ENCODE data around the gene CACYBP.

Gene CACYBP

GRCh38 chr1:174988986-174989385 is 10.8 kb upstream of the CACYBP start:
- Histone ChIP-seq H3K23ac (ENCODE audit: low read length) (no peak overlapping the region), H3K4me1 (ENCODE audit: control insufficient read depth in 1 of 2, insufficient read depth in 2 of 2, low read length in 2 of 2) (no peaks in the 10 kb centered on the region), H3K79me2 (ENCODE audit: control insufficient read depth, insufficient read depth, low read length, poor library complexity) (no peaks in the 10 kb centered on the region), H2BK5ac (ENCODE audit: low read depth, low read length, poor library complexity) (no peak overlapping the region), H3K14ac (ENCODE audit: low read length) (no peak overlapping the region), H2AK5ac (ENCODE audit: low read length) (no peak overlapping the region), H4K8ac (ENCODE audit: low read depth, low read length) (no peak overlapping the region), H3K18ac (ENCODE audit: low read length) (no peak overlapping the region), H3K36me3 (ENCODE audit: control insufficient read depth in 1 of 2, insufficient read depth in 2 of 2, low read length in 2 of 2) (no peaks in the 10 kb centered on the region), H2BK120ac (ENCODE audit: insufficient read depth, low read length, poor library complexity) (no peak overlapping the region), H3K9me3 (ENCODE audit: insufficient read depth, low read depth, low read length) (no peaks in the 10 kb centered on the region), H2BK12ac (ENCODE audit: low read length) (no peak overlapping the region), H3K27ac (ENCODE audit: low read depth, low read length) (no peak overlapping the region), H3K4me2 (ENCODE audit: low read length) (no peak overlapping the region), H3K4me3 (ENCODE audit: low read depth, low read length) (no peak overlapping the region), H4K12ac (ENCODE audit: low read depth, low read length) (no peak overlapping the region), H3K9ac (ENCODE audit: low read length) (no peak overlapping the region), H3K4ac (ENCODE audit: low read depth, low read length) (no peak overlapping the region), H4K91ac (ENCODE audit: low read depth, low read length) (no peak overlapping the region), H3K27me3 (ENCODE audit: insufficient read depth, low read length) (no peaks in the 10 kb centered on the region), H3K79me1 (ENCODE audit: low read length) (no peaks in the 10 kb centered on the region), H2AFZ (ENCODE audit: insufficient read depth, low read length, poor library complexity) (no peak overlapping the region)
- no CpG with 5 or more reads among the region's 3 CpGs for WGBS (ENCODE audit: extremely low coverage, insufficient coverage, insufficient read length)
- DNase-seq: no peak

DNA sequence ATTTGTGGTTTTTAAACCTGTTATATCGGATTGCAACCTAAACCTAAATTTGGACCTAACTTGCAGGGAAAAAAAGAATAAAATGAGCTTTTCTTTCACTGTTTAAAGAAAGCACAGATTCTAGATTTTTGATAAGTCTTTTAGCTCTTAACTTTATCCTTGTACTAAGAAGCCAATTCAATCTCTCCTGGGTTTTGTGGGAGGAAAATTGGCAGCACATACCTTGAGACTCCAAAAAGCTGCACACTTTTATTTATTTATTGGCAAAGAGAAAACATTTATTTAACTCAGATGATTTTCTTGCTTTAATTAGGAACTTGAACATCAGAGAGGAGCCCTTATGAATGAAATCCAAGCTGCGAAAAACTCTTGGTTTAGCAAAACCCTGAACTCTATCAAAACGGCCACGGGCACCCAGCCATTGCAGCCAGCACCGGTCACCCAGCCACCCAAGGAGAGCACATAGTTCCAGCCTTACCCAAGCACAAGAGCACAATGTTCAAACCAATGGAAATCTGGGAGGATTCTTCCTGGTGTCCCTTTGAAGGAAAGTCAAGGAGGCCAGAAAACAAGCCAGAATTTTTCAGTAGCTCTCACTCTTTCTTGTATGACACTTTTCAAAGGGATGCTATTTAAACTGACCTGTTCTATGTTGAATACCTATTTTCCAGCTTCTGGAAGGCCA is 10.1 kb upstream of the CACYBP start:
- H3K4me2 ChIP-seq (ENCODE audit: low read length): no peak overlapping the region
- H2AFZ ChIP-seq (ENCODE audit: insufficient read depth, low read length, poor library complexity): no peak overlapping the region
- no peak overlapping the region for H3K27ac ChIP-seq (ENCODE audit: low read depth, low read length)
- H2BK5ac ChIP-seq (ENCODE audit: low read depth, low read length, poor library complexity): no peak overlapping the region
- no peak overlapping the region for H4K91ac ChIP-seq (ENCODE audit: low read depth, low read length)
- H3K23ac ChIP-seq (ENCODE audit: low read length): no peak overlapping the region
- no peak overlapping the region for H4K12ac ChIP-seq (ENCODE audit: low read depth, low read length)
- no peaks in the 10 kb centered on the region for H3K36me3 ChIP-seq (ENCODE audit: control insufficient read depth in 1 of 2, insufficient read depth in 2 of 2, low read length in 2 of 2)
- no CpG with 5 or more reads among the region's 5 CpGs for WGBS (ENCODE audit: extremely low coverage, insufficient coverage, insufficient read length)
- no peak overlapping the region for H3K4me3 ChIP-seq (ENCODE audit: low read depth, low read length)
- DNase-seq: no peak
- H3K4ac ChIP-seq (ENCODE audit: low read depth, low read length): no peak overlapping the region
- no peak overlapping the region for H3K9ac ChIP-seq (ENCODE audit: low read length)
- no peaks in the 10 kb centered on the region for H3K79me2 ChIP-seq (ENCODE audit: control insufficient read depth, insufficient read depth, low read length, poor library complexity)
- no peak overlapping the region for H2AK5ac ChIP-seq (ENCODE audit: low read length)
- H3K79me1 ChIP-seq (ENCODE audit: low read length): no peaks in the 10 kb centered on the region
- H3K27me3 ChIP-seq (ENCODE audit: insufficient read depth, low read length): no peaks in the 10 kb centered on the region
- H3K14ac ChIP-seq (ENCODE audit: low read length): no peak overlapping the region
- no peaks in the 10 kb centered on the region for H3K4me1 ChIP-seq (ENCODE audit: control insufficient read depth in 1 of 2, insufficient read depth in 2 of 2, low read length in 2 of 2)
- no peak overlapping the region for H4K8ac ChIP-seq (ENCODE audit: low read depth, low read length)
- no peak overlapping the region for H3K18ac ChIP-seq (ENCODE audit: low read length)
- H2BK120ac ChIP-seq (ENCODE audit: insufficient read depth, low read length, poor library complexity): no peak overlapping the region
- no peaks in the 10 kb centered on the region for H3K9me3 ChIP-seq (ENCODE audit: insufficient read depth, low read depth, low read length)
- no peak overlapping the region for H2BK12ac ChIP-seq (ENCODE audit: low read length)

- Histone ChIP-seq H3K27me3 (ENCODE audit: insufficient read depth, low read length) (no peaks in the 10 kb centered on the region), H2AFZ (ENCODE audit: insufficient read depth, low read length, poor library complexity) (no peak overlapping the region), H3K9ac (ENCODE audit: low read length) (no peak overlapping the region), H3K36me3 (ENCODE audit: control insufficient read depth in 1 of 2, insufficient read depth in 2 of 2, low read length in 2 of 2) (no peaks in the 10 kb centered on the region), H3K9me3 (ENCODE audit: insufficient read depth, low read depth, low read length) (no peaks in the 10 kb centered on the region), H3K79me1 (ENCODE audit: low read length) (no peaks in the 10 kb centered on the region), H4K8ac (ENCODE audit: low read depth, low read length) (no peak overlapping the region), H3K14ac (ENCODE audit: low read length) (no peak overlapping the region), H3K27ac (ENCODE audit: low read depth, low read length) (no peak overlapping the region), H3K23ac (ENCODE audit: low read length) (no peak overlapping the region), H3K18ac (ENCODE audit: low read length) (no peak overlapping the region), H2AK5ac (ENCODE audit: low read length) (no peak overlapping the region), H3K79me2 (ENCODE audit: control insufficient read depth, insufficient read depth, low read length, poor library complexity) (no peaks in the 10 kb centered on the region), H3K4me3 (ENCODE audit: low read depth, low read length) (no peak overlapping the region), H4K91ac (ENCODE audit: low read depth, low read length) (peak overlapping the region; percentile 1), H2BK12ac (ENCODE audit: low read length) (no peak overlapping the region), H3K4ac (ENCODE audit: low read depth, low read length) (no peak overlapping the region), H3K4me1 (ENCODE audit: control insufficient read depth in 1 of 2, insufficient read depth in 2 of 2, low read length in 2 of 2) (no peaks in the 10 kb centered on the region), H2BK120ac (ENCODE audit: insufficient read depth, low read length, poor library complexity) (no peak overlapping the region), H3K4me2 (ENCODE audit: low read length) (no peak overlapping the region), H2BK5ac (ENCODE audit: low read depth, low read length, poor library complexity) (no peak overlapping the region), H4K12ac (ENCODE audit: low read depth, low read length) (no peak overlapping the region)
- whole genome bisulfite sequencing (ENCODE audit: extremely low coverage, insufficient coverage, insufficient read length): no CpG with 5 or more reads among the region's 6 CpGs
- peak in 1 of 2 donors; percentile 33 for DNase-seq
Measured at GRCh38 chr1:174990382-174990999, 9.3 kb upstream of the CACYBP start.

GRCh38 chr1:174991473-174991872 is 8.3 kb upstream of the CACYBP start:
- Histone ChIP-seq H3K4ac (ENCODE audit: low read depth, low read length) (no peak overlapping the region), H2BK5ac (ENCODE audit: low read depth, low read length, poor library complexity) (no peak overlapping the region), H3K18ac (ENCODE audit: low read length) (no peak overlapping the region), H3K36me3 (ENCODE audit: control insufficient read depth in 1 of 2, insufficient read depth in 2 of 2, low read length in 2 of 2) (no peaks in the 10 kb centered on the region), H3K79me1 (ENCODE audit: low read length) (no peaks in the 10 kb centered on the region), H3K27ac (ENCODE audit: low read depth, low read length) (no peak overlapping the region), H3K27me3 (ENCODE audit: insufficient read depth, low read length) (no peaks in the 10 kb centered on the region), H3K9me3 (ENCODE audit: insufficient read depth, low read depth, low read length) (no peaks in the 10 kb centered on the region), H2AK5ac (ENCODE audit: low read length) (no peak overlapping the region), H3K4me1 (ENCODE audit: control insufficient read depth in 1 of 2, insufficient read depth in 2 of 2, low read length in 2 of 2) (no peaks in the 10 kb centered on the region), H3K4me3 (ENCODE audit: low read depth, low read length) (no peak overlapping the region), H4K8ac (ENCODE audit: low read depth, low read length) (no peak overlapping the region), H3K14ac (ENCODE audit: low read length) (no peak overlapping the region), H4K12ac (ENCODE audit: low read depth, low read length) (no peak overlapping the region), H2BK12ac (ENCODE audit: low read length) (no peak overlapping the region), H3K79me2 (ENCODE audit: control insufficient read depth, insufficient read depth, low read length, poor library complexity) (no peaks in the 10 kb centered on the region), H2BK120ac (ENCODE audit: insufficient read depth, low read length, poor library complexity) (no peak overlapping the region), H2AFZ (ENCODE audit: insufficient read depth, low read length, poor library complexity) (no peak overlapping the region), H3K23ac (ENCODE audit: low read length) (no peak overlapping the region), H3K9ac (ENCODE audit: low read length) (no peak overlapping the region), H3K4me2 (ENCODE audit: low read length) (no peak overlapping the region), H4K91ac (ENCODE audit: low read depth, low read length) (no peak overlapping the region)
- no peak for DNase-seq
- no CpG with 5 or more reads among the region's 1 CpG for WGBS (ENCODE audit: extremely low coverage, insufficient coverage, insufficient read length)
